D721Med (cell line): ENCODE measurements around the gene SIK3.

Source experiments
- DNase-seq: peaks from one replicate; pipeline ENCODE4 v3.0.0; 2011; ENCODE audit warnings: low spot score; ENCODE audit not compliant: insufficient read length
- FAIRE-seq: peaks from 2 replicates; lab custom pipeline; 2011; peaks lifted over from hg19 to GRCh38; lab: Jason Lieb, UNC
- TF ChIP-seq, protein P1 (sequence below): IDR thresholded peaks from 2 replicates; pipeline ENCODE4 v1.5.1; 2012; ENCODE audit warnings: mild to moderate bottlenecking, control low read depth; ENCODE audit not compliant: insufficient read depth; ENCODE audit errors: missing control alignments

The SIK3 gene

GRCh38 chr11:116851626-116852025 is 246.6 kb downstream of the SIK3 start:
- no peak for DNase-seq
- TF ChIP-seq, protein P1, sequence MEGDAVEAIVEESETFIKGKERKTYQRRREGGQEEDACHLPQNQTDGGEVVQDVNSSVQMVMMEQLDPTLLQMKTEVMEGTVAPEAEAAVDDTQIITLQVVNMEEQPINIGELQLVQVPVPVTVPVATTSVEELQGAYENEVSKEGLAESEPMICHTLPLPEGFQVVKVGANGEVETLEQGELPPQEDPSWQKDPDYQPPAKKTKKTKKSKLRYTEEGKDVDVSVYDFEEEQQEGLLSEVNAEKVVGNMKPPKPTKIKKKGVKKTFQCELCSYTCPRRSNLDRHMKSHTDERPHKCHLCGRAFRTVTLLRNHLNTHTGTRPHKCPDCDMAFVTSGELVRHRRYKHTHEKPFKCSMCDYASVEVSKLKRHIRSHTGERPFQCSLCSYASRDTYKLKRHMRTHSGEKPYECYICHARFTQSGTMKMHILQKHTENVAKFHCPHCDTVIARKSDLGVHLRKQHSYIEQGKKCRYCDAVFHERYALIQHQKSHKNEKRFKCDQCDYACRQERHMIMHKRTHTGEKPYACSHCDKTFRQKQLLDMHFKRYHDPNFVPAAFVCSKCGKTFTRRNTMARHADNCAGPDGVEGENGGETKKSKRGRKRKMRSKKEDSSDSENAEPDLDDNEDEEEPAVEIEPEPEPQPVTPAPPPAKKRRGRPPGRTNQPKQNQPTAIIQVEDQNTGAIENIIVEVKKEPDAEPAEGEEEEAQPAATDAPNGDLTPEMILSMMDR = no peak
- no peak for FAIRE-seq

- FAIRE-seq = no peak
- DNase-seq = no peak
- TF ChIP-seq, protein P1 = no peak
Observed at GRCh38 chr11:116849486-116849885, 248.7 kb downstream of the SIK3 start.

GRCh38 chr11:116849060-116849459 is 249.2 kb downstream of the SIK3 start:
- TF ChIP-seq, protein P1 = no peak
- FAIRE-seq = no peak
- DNase-seq = no peak

GRCh38 chr11:116847612-116848011 is 250.6 kb downstream of the SIK3 start:
- DNase-seq (no peak), FAIRE-seq (no peak)
- TF ChIP-seq, protein P1 = no peak

- DNase-seq (no peak), FAIRE-seq (no peak)
- TF ChIP-seq, protein P1 = no peak
Observed at GRCh38 chr11:116844722-116845121, 253.5 kb downstream of the SIK3 start.

DNA sequence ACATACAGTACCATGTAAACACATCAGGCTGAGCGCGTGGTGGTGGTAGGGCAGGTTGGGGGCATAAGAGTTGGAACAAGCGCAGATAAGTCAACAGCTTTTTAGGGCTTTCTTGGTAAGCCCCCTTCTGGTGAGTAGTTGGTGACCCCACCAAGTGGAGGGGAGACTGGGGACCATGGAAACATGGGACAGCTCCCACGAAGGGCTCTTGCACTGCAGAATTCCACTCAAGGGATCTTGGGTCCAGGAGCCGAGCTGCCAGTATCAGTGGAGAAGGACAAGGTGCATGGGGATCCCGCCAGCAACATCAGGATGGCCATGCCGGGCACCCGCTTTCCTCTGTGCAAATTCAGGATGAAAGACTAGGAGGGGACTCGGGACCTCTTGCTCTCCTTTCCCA is 254.6 kb downstream of the SIK3 start:
- no peak for FAIRE-seq
- DNase-seq = no peak
- TF ChIP-seq, protein P1 = no peak

- TF ChIP-seq, protein P1 = no peak
- DNase-seq = no peak
- no peak for FAIRE-seq
Observed at GRCh38 chr11:116842909-116843308, 255.3 kb downstream of the SIK3 start.
